Tibial nerve (tissue), 4 donors: Measurements from ENCODE around the gene B3GAT1.

ENCODE experiments used
- EP300 ChIP-seq, 2 donors: sonication (generic); formaldehyde crosslinking; IDR thresholded peaks; one replicate each; pipeline ENCODE4 v1.6.1; 2017; ENCODE audit warnings: antibody characterized with exemption in 2 of 2, mild to moderate bottlenecking in 1 of 2
- POLR2A ChIP-seq, 2 donors: fragments of 450-650 bp; IDR thresholded peaks; one replicate each; pipeline ENCODE4 v1.6.1; 2017; ENCODE audit warnings: antibody characterized with exemption in 2 of 2, mild to moderate bottlenecking in 2 of 2, moderate library complexity in 2 of 2
- TF ChIP-seq, protein P1 (sequence below), 5 experiments: fragments of 200-600 bp in 3 of 5; fragments of 450-650 bp in 2 of 5; sonication (generic) in 3 of 5; IDR thresholded peaks; one replicate each; pipeline ENCODE4 v1.5.1; 2016 to 2019; ENCODE audit warnings: antibody characterized with exemption in 5 of 5, mild to moderate bottlenecking in 3 of 5, moderate library complexity in 2 of 5

DNA sequence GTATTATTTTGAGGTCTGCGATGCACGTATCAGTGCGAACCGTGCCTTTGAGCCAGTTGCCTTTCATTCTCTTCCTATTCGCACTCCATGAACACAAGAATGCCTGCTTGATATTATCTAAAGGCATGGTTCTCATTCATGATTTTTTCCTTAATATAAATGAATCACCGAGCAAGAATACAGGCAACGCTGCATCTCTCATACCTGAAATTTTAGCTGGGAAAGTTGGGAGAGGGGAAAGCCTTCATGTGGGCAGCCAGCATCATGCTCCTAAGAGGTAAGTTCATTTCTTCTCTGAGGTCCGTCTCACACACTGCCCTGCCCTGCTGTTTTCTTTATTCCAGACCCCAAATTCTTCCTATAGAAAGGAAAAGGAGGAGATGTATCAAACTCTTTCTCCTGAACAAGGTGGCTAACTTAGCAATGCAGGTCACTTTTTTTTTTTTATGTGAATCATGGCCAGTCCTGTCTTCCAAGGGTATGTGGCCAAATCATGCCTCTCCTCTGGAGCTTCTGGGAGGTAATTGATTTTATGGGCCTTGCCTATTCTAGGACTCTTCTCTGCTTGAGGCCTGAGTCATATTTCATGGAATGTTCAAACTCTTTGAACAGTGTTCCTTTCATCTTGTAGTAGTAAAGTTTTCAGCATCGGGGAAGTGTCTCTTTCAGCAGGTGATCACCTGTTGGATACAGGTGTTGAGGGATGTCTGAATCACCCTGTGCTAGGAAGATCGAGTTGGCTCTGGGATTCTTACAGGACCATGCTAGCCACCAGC, 77.1 kb downstream of the B3GAT1 start:
- TF ChIP-seq, protein P1, sequence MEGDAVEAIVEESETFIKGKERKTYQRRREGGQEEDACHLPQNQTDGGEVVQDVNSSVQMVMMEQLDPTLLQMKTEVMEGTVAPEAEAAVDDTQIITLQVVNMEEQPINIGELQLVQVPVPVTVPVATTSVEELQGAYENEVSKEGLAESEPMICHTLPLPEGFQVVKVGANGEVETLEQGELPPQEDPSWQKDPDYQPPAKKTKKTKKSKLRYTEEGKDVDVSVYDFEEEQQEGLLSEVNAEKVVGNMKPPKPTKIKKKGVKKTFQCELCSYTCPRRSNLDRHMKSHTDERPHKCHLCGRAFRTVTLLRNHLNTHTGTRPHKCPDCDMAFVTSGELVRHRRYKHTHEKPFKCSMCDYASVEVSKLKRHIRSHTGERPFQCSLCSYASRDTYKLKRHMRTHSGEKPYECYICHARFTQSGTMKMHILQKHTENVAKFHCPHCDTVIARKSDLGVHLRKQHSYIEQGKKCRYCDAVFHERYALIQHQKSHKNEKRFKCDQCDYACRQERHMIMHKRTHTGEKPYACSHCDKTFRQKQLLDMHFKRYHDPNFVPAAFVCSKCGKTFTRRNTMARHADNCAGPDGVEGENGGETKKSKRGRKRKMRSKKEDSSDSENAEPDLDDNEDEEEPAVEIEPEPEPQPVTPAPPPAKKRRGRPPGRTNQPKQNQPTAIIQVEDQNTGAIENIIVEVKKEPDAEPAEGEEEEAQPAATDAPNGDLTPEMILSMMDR (IDR thresholded peaks at IDR 0.05), result no peak
- TF ChIP-seq POLR2A (IDR thresholded peaks at IDR 0.05), result no peak
- TF ChIP-seq EP300 (IDR thresholded peaks at IDR 0.05), result no peak
